Activated CD4-positive, CD25-positive, alpha-beta regulatory T cell treated with anti-CD3 and anti-CD28 coated beads, Interleukin-2, amount 50 U/mL, for 16 hours (primary cell): ENCODE results near the gene KCNN3.
A peak's percentile ranks its signal among the peaks of the same experiment; 100 is the strongest.
"Not testable (repeated sequence)": the region's sequence is repeated elsewhere in the genome, so short reads cannot be mapped to it uniquely, and the experiment has no call there.

Source experiments
- DNase-seq: peaks from one replicate; pipeline ENCODE4 v3.0.0-alpha.2; 2020; ENCODE audit warnings: low read depth, low spot score

The KCNN3 gene

DNA sequence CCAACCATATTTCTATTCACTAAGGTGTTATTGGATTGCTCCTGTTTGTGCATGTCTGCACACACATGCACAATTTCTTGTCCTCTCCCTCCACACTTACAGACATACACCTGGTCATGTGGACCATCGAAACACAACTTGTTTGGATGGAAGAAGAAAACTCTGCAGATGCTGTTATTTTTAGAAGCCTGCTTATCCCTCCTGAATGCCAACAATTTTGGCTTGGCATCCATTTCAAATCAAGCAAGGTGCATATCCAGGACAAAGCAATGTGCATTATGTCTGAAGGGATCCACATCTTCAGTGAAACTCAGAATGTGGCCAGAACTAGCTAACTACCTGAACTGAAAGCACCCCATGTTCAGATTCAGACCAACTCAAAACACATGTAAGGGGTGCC, 163.2 kb downstream of the KCNN3 start:
- no peak for DNase-seq

DNA sequence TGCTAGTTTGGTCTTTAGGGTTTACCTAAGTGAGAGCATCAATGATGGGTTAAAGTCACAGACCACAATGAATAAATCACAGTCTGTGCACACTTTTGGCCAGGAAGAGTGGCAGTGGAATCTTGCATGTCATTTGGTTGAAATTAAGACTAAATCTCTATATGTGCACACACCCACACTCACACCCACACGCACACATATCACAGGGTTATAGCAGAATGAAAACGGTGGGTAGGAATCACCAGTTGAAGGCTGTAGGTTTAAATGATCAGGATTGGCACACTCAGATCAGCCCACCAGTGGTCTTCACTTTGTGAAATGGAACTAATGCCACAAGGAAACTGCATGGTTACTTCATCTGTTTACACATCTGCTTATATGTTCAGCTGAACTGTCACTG, 164.5 kb downstream of the KCNN3 start:
- no peak for DNase-seq

DNA sequence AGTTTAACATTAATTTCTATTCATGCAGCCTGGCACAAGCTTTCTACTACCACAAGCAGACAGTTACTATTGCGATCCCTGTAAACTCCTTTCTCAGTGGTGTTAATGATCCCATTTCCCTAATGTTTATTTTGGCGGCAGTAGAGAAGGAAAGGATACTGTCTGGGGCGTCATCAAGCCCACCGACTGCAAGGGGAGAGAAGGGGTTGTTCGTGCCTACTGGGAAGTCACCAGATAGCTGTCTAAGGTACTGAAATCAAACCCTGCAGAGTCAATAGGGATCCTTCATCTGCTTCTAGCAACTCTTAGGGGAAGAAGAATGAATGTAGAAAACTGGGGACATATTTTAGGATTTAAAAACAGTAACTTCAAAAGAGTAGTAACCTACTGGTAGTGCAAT, 166.9 kb downstream of the KCNN3 start:
- DNase-seq = no peak

DNA sequence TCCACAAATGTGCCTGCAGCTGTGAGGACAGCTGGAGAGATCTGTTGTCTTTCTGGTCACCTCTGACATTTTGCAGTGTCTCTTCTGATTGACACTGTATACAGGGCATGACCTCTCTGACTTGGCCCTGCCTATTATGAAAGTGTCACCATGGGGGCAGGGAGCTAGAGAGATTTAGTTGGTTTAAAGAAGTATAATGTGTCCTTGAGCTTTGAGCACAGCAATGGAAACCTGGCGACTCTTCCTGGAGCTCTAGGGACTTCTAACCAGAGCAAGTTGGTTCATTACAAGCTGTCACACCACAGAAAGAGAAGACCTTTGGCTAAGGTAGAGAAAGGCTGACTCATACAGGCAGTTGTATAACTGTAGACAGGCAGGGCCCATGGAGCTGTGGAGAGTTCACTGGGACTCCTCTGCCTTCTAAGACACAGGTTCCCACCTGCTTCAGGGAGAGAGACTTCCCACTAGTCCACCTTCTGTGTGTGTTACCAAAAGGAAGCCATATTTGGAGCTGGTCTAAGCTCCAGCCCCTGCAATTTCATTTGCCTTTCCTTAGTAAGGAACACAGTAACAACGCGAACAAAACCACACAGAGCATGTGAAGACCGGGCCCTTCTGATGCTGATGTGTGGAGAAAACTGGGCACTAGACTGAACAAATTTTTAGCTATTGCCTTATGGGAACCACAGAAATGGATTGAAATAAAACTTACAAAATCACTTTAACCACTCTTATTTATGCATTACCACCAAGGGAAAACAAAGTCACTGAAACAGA, 171.6 kb downstream of the KCNN3 start:
- no peak for DNase-seq

DNA sequence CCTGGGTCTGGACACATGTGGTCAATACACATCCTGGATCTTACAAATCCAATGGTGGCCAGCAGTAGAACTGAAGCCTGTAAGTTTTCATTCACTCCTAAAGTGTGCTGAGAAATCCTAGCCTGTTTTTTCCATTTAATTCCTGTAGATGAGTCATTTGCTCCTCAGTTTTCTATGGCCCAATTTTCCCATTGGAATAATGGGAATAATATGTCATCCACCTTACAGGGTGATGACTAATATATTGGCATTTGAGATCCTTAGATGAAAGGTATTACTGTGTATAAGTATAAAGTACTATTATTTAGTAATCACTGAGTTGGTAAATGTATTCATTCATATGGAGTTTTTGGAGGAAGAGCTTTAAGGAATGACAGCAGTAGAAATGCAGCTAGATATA, 172.4 kb downstream of the KCNN3 start:
- DNase-seq = no peak

DNA sequence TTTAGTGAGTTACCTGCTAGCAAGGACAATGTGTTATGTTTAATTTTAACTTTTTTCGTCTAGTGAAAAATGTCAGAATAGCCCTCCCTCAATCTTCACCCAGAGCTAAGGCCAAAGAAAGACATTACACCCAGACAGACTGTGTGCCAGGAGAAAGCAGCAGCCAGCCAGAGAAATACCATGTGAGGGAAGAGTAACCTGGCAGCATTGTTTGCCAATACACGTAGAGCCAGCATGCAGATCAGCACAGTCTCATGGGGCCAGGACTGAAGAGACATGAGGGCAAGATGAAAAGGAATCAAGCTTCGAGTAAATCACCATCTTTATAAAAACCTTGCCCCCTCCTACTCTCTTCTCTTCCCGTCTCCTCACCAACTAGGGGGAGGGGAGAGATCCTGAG, 173.6 kb downstream of the KCNN3 start:
- DNase-seq = no peak

DNA sequence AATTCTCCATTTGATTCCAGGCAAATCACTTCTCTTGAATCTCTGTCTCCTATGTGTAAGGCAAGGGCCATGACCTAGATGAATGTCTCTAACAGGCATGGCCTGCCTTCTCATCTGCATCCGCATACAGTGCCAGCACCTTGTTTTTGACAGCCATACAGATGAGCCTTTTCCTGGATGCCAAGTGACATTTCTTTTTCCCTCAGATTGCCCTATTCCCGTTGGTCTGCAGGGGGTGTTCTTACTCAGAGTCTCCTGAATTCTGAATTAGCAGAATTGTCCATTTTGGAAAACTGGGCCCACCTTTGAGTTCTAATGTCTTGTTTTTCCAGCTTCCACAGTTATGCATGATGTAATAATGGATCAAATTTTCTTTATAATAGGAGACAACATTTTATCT, 174.1 kb downstream of the KCNN3 start:
- DNase-seq = no peak

DNA sequence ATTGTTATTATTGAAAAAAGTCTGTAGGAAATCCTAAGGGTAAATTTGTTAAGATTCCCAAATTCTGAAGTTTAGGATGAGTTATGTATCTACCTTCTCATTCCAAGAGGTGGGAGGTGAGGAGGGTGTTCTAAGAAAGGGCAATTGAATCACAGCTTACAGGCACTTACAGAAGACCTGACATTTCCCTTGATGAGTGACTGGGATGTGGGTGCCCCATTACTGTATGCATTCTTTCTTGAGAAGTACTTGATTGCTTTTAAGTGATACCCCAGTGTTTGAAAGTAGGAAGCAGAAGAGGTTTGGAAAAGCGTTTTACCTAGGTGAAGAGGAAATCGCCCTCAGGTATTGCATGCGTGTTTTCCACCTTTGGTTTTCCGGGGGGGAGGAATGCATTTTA, 175.1 kb downstream of the KCNN3 start:
- no peak for DNase-seq

DNA sequence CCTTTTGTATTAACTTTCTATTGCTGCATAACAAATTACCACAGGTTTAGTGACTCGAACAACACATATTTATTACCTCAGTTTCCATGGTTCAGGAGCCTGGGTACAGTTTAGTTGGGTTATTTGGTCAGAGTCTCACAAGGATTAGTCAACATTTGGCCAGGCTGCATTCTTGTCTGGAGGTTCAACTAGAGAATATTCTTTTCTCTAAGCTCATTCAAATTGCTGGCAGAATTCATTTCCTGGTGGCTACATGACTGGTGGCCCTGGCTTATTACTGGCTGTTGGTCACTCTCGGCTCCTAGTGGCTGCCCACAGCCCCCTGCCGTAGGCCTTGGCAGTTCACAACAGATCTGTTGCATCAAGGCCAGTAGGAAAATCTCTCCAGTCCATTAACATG, 181.0 kb downstream of the KCNN3 start:
- DNase-seq = no peak

DNA sequence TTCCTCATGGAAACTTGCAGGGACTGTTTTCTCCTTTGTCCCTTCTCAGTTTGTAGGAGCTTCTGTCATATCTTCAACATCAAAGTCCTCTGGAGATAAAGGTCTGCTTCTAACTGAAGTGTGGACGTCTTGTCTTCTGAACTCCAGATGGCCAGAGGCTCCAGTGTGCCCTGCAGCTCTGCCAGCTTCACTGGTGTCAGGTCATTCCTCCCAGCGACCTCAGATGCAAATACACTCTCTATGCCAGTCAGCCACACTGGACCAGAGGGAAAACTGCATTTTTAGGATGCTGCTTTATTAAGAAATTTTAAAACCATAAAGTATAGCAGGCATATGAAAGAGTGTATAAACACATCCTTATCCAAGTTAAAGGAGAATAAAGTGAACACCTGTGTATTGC, 183.6 kb downstream of the KCNN3 start:
- no peak for DNase-seq

DNA sequence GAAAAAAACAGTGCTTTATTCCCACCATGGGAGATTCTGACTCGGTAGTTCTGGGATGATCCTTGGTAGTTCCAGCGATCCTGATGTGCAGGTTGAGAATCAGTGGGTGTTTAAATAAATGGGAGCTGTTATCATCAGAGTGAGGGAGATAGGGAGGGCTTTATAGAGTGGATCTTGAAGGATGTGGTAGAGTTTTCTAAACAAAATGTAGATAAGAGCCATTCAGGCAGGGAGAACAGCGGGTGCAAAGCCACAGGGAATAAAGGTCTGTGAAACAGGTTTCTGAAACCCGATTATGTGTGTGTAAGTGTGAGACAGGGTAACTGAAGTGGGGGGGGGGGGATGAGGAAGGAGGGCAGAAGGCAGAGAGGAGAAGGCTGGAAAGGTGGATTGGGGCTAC, 186.3 kb downstream of the KCNN3 start:
- no peak for DNase-seq

DNA sequence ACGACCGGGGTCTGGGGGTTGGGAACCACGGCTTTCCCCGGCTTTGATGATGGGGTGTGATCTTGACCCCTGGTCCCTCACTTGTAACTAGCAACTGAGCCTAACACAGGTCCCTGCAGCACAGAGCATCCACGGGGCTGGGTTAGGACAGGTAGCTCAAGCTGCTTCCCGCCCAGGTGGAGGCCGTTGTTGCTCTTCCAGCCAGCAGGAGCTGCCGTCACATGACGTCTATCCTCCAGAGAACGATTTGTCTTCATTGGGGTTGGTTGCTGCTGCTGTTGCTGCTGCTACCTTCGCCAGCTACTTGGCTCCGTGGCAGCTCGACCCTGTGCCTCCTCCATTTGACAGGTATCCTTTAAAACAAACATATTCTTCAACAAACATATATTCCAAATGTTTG, 187.8 kb downstream of the KCNN3 start:
- DNase-seq = no peak

DNA sequence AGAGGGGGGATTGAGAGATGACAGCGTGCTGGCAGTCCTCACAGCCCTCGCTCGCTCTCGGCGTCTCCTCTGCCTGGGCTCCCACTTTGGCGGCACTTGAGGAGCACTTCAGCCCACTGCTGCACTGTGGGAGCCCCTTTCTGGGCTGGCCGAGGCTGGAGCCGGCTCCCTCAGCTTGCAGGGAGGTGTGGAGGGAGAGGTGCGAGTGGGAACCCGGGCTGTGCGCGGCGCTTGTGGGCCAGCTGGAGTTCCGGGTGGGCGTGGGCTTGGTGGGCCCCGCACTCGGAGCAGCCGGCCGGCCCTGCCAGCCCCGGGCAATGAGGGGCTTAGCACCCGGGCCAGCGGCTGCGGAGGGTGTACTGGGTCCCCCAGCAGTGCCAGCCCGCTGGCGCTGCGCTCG, 192.2 kb downstream of the KCNN3 start:
- not testable (repeated sequence) for DNase-seq

DNA sequence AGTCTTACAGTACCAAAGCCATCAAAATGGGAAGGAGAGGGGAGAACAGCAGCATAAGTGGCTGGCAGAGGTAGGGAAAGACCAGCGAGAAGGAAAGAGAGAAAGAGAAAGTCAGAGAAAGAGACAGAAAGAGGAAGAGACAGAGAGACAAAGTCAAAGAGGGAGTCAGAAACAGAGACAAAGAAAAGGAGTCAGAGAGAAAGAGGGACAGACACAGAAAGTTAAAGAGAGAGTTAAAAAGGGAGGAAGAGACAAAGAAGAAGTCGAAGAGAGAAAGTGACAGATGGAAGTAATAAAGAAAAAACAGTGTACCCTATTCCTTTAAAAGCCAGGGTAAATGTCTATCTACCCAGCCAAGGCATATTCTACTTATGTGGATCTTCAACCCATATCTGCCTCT, 193.2 kb downstream of the KCNN3 start:
- DNase-seq = not testable (repeated sequence)

DNA sequence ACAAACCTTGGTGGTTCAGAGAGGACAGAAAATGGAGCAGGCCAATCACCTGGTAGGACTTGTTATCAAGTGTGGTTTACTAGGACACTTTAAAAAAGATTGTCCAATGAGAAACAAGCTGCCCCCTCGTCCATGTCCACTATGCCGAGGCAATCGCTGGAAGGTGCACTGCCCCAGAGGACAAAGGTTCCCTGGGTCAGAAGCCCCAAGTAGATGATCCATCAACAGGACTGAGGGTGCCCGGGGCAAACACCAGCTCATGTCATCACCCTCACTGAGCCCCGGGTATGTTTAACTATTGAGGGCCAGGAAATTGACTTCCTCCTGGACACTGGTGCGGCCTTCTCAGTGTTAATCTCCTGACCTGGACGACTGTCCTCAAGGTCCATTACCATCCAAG, 195.6 kb downstream of the KCNN3 start:
- DNase-seq = not testable (repeated sequence)

DNA sequence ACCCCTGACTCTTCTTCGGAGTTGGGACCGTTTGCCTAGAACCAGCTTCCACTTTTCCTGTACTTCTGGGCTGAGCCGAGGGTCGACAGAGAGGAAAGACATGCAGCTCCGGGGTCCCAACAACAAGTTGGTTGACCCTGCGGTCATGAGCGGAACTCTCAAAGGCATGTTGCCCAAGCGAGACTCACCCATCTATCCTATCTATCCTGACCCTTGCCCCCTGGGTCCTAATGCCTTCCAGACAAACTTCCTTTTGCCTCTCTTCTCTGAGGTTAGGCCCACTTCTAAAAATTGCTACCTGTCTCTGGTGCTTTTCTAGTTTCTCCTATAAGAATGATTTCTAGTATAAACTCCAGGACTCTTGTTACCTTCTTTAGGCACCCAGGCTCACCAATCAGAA, 197.8 kb downstream of the KCNN3 start:
- DNase-seq = not testable (repeated sequence)

DNA sequence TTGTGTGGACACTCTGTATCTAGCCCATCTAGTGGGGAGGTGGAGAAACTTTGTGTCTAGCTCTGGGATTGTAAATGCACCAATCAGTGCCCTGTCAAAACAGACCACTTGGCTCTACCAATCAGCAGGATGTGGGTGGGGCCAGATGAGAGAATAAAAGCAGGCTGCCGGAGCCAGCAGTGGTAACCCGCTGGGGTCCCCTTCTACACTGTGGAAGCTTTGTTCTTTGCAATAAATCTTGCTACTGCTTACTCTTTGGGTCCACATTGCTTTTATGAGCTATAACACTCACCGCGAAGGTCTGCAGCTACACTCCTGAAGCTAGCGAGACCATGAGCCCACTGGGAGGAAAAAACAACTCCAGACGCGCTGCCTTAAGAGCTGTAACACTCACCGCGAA, 198.7 kb downstream of the KCNN3 start:
- not testable (repeated sequence) for DNase-seq

DNA sequence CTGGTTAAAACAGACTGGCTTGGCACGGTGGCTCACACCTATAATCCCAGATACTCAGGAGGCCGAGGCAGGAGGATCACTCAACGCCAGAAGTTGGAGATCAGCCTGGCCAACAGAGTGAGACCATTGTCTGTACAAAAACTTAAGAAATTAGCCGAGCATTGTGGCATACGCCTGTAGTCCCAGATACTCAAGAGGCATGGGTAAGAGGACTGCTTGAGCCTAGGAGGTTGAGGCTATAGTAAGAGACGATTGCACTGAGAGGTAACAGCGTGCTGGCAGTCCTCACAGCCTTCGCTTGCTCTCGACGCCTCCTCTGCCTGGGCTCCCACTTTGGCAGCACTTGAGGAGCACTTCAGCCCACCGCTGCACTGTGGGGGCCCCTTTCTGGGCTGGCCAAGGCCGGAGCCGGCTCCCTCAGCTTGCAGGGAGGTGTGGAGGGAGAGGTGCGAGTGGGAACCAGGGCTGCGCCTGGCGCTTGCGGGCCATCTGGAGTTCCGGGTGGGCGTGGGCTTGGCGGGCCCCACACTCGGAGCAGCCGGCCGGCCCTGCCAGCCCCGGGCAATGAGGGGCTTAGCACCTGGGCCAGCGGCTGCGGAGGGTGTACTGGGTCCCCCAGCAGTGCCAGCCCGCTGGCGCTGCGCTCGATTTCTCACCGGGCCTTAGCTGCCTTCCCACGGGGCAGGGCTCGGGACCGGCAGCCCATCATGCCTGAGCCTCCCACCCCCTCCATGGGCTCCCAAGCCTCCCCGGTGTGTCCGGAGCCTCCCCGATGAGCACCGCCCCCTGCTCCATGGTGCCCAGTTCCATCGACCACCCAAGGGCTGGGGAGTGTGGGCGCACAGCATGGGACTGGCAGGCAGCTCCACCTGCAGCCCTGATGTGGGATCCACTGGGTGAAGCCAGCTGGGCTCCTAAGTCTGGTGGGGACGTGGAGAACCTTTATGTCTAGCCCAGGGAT, 199.5 kb downstream of the KCNN3 start:
- not testable (repeated sequence) for DNase-seq

DNA sequence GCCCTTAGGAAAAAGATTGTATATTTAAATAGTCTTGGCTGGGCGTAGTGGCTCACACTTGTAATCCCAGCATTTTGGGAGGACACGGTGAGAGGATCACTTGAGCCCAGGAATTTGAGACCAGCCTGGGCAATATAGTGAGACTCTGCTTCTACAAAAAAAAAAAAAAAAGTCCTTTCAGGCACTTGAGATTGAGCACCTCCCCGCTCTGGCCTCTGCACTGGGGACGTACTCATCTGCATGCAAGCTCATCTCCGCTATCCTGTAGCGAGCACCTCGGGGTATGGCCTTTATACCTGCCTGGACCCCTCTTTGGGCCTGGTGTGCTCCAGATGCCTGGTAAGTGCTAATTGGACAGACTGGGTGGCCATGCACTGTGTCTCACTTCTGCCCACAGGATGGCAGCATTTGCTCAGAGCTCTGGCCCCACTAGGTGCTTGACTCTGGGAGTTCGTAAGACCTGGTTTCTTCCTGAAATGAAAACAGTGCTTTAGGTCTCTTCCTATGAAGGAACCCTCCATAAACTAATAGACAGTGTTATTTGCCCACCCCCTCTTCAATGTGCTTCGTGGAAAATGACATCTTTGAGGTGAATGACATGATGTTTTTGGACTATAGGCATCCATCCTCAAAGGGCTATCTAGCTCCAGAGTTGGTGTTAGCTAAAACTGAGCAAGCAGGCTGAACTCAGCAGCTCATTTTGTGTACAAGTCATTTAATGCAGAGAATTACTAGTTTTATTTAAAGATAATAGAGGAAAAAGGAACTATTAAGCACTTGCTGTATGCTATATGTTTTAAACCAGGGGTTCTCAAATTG, 200.4 kb downstream of the KCNN3 start:
- peak; percentile 39 for DNase-seq

DNA sequence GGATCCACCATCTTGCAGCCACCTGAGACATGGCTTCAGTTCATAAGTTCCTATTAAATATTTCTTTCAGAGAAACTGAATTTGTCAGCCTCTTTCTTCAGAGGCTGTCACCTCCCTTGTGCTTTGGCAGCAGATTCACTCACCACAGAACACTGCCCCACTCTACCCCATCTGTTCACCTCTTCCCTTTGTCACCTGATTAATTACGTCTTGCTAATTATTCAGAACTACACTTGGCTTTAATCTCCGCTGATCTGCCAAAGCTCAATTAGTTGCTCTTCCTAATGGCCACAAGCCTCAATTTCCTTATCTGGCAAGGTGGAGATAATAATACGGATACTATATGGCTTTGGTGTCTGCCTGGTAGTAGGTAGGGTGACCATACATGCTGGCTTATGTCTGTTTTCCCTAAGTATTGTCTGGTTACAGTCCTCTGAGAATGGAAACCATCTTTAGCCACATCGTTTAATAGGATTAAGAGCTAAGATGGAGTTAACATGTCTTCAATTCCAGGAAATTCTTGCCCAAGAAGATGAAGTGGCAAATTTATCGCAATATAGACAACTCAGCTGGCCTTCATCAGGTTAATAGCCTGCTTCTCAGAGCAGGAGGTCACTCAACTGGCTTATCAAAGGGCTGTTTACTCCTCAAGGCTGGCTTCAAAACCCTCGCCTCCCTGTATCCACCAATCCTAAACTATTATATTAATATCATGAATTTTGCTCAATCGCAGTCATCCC, 203.9 kb downstream of the KCNN3 start:
- no peak for DNase-seq

DNA sequence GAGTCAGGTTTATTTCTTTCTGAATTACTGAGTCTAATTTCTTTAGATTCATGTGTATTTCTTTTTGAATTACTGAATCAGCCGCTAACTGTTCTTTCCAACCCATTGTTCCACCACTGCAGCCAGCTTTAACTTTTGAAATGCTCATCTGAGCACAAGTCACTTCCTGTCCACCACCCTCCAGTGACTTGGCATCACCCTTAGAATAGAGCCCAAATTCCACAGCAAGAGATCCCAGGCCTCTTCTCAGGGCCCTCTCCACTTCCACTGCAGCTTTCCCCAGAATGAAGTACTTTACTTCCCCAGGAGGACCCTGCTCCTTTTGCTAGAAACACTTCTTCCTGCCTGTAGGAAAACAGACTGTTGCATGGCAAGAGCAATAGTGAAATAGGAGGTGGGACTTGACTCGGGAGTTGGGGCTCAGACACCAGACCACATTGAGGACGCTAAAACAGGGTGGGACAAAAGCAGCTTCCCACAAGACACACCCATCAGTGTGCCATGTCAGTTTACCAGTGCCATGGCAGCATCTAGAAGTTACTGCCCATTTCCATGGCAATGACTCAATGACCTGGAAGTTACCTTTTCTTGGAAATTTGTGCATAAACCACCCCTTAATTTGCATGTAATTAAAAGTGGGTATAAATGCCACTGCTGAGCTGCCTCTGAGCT, 205.6 kb downstream of the KCNN3 start:
- no peak for DNase-seq
